Stimulated activated CD4-positive, alpha-beta T cell treated with anti-CD3 and anti-CD28 coated beads, Interleukin-4, amount 100 ng/mL, for 4 hours (primary cell): ENCODE data around the gene SAMHD1.

Experiments used
- DNase-seq, 2 experiments: peaks; one replicate each; pipeline ENCODE4 v3.0.0-alpha.2; 2020

The SAMHD1 gene

DNA sequence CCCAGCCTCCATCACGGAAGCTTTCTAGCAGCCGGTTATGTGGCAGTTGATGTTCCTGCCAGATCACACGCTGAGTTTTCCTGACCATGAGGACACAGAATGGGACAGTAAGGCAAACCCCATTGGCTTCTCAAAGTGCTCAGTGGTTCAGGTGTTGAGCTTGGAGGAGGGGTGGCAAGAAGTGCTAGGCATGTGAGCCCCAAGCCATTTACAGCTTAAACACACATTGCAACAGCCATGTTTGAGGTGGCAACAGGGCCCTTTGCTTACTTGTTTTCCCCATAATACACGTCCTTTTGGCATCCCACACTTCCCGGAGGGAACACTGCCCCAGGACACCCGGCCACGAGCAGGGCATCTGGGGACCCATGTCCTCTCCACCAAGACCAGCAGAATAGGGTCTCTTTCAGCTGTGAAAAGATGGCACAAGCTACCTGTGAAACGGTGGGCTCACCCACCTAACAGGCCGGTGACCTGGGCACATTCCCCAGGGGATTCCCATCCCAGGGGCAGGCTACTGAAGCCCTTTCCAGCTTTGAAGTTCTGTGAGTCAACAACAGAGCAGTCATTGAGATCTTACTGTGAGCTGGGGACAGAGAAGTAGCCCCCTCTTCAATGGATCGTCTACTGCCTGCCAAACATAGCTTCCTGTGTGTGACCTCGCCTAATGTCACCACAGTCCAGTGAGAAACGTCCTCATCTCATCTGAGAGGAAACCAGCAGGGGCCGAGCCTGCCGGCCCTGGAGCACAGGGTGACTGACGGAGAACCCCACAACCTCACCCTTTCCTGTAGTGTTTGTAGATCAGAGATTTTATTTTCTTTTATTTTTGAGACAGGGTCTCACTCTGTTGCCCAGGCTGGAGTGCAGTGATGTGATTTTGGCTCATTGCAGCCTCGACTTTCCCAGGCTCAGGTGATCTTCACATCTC is 79.6 kb downstream of the SAMHD1 start:
- no peak for DNase-seq

- no peak for DNase-seq
Observed at GRCh38 chr20:36866681-36867495, 84.6 kb downstream of the SAMHD1 start.

DNA sequence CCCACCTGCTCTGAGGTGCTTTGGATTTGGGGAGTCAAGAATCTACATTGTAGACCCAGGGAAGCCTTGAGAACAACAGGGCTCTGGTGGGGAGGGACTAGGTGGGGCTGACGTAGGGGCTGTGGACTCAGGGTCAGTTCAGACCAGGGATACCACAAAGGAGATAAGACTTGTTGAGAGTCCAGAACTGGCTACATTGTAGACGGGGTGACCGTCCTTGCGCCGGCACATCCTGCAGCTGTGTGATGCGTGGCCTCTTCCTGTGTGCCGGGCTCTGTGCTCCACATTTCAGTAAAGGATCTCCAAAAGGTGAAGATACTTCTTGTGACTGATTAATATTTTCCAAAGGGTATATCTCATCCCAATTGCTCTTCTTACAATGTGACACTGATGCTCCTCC is 85.3 kb downstream of the SAMHD1 start:
- DNase-seq = no peak

GRCh38 chr20:36865861-36866149 is 85.7 kb downstream of the SAMHD1 start:
- no peak for DNase-seq

DNA sequence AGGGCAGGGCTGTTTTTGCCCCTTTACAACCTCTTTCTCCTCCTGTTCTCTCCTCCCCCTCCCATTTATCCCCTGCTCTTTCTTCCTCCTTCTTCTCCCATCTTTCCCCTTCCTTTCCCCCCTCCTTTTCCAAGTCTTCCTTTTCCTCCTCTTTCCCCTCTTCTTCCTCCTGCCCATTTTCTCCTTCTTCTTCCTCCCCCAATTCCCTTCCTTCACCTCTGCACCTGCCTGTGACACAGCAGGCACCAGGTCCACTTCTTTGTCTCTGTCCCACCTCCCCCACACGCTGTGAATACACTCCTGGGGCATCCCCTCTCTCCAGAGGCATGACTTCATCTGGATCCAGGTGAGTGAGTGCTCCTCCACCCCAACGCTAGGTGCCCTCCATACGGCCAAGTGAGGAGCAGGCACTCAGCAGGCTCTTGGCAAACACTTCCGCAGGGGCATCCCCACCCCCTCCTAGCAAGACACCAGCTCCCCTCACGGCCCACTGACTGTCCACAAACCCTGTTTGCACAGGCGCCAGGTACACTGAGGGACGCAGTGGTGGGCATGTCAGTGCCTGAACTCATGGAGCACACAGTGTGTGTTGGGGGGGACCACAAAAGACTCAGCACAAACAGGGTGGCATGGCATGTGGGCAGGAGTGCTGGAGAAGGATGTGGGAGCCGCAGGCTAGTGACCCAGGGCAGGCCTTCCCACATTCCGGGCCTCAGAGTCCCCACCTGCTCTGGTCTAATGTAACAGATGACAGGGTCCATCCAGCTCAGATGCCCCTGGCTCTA is 86.2 kb downstream of the SAMHD1 start:
- DNase-seq = no peak

- DNase-seq = no peak
Observed at GRCh38 chr20:36862857-36863668, 88.4 kb downstream of the SAMHD1 start.

GRCh38 chr20:36861875-36862801 is 89.4 kb downstream of the SAMHD1 start:
- DNase-seq = no peak

GRCh38 chr20:36861625-36861874 is 90.0 kb downstream of the SAMHD1 start:
- no peak for DNase-seq

- DNase-seq = no peak
Observed at GRCh38 chr20:36860811-36861624, 90.5 kb downstream of the SAMHD1 start.

- no peak for DNase-seq
Observed at GRCh38 chr20:36860339-36860738, 91.2 kb downstream of the SAMHD1 start.

- no peak for DNase-seq
Observed at GRCh38 chr20:36859700-36860330, 91.7 kb downstream of the SAMHD1 start.

DNA sequence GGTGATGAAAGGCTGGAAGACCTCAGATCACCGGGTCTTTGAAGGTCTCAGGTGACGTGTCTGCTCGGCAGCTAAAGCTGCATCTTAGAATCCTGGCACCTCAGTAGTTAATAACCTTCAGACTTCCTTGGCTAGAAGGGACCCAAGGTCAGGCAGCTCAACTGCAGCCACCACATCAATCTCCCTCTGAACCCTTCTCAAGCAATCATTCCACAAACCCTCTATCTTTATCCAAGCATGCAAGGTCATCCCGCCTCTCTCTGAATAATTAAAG is 92.3 kb downstream of the SAMHD1 start:
- no peak for DNase-seq

GRCh38 chr20:36856691-36857635 is 94.5 kb downstream of the SAMHD1 start:
- DNase-seq = no peak

GRCh38 chr20:36856195-36856594 is 95.3 kb downstream of the SAMHD1 start:
- DNase-seq = no peak

DNA sequence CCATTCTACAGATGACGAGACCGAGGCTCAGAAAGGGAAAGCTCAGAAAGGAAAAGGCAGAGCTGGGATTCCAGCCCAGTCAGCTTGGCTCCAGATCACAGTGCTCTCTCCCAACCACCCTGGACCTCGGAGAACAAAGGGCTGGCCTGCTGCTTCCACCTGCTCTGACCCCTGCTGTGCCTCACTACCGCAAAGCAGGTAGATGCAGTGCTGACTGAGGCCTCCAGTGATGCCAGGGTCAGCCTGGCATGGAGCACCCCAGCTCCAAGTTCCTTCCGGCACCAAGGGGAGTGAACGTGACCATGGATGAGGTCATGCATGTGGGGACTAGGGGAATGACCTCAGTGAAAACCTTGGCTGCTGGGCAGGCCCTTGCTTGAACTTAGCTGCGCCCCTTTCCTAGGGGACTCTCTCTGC is 96.3 kb downstream of the SAMHD1 start:
- no peak for DNase-seq

GRCh38 chr20:36854348-36855240 is 96.9 kb downstream of the SAMHD1 start:
- no peak for DNase-seq

DNA sequence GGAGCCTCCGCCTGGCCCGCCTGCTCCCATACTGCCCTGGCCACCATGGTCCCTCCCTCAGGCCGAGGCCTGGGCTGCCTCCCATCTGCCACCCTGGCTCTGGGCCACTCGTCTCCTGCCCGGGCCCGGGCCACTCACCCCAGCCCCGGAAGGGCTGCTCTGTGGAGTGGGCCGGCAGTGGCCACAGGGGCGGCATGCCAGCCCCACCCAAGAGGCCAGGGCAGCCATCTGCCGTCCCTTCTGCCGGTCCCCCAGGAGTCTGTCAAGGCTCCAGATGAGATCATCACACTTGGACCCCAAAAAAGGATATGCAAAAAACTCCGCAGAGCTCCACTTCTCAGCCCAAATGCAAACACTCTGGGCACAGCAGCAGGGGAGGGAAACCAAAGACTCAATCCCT is 99.3 kb downstream of the SAMHD1 start:
- DNase-seq = no peak

GRCh38 chr20:36851490-36851889 is 100.0 kb downstream of the SAMHD1 start:
- no peak for DNase-seq
